Erythroblast (primary cell): ENCODE data around the gene EYS.

Source experiments
- GATA1 ChIP-seq: IDR thresholded peaks from 2 replicates; pipeline ENCODE4 v1.6.1; 2011; ENCODE audit warnings: low read depth, mild to moderate bottlenecking, control low read depth, low read length, moderate library complexity
- POLR2A ChIP-seq: IDR thresholded peaks from 2 replicates; pipeline ENCODE4 v1.6.1; 2011; ENCODE audit warnings: mild to moderate bottlenecking, low read length

DNA sequence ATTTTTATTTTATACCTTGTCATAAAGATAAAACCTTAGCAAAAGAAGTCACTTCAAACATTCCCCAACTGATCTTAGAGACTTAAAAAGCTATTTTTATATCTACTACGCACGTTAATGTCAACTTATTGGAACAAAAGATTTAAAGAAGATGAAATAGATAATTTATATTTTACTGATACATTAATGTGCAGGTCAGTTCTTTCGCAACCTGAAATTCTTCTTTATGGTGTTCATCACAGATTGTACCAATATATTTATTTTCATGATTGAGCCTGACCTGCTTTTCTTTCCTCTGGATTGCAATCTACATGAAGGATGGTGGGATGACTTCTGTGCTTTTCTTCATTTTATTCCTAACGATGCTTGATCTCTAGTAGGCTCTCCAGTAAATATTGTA lies 1475.1 kb downstream of the EYS start:
- TF ChIP-seq POLR2A (no peak), GATA1 (no peak)
